MCF 10A (cell line): ENCODE data around the gene G3BP1. TPM values are rescaled to one million over a fixed set of nuclear protein-coding genes. Genes with fewer than 3 reads are reported as not detected.

Experiments used
- BruUV-seq: library from RNA; stranded (reverse); fragments of 400-500 nt; replicated peaks from 2 replicates; lab custom pipeline; 2021; lab: Mats Ljungman, UMichigan
- CTCF ChIA-PET: fragments of 300-600 bp; sonication (Branson Sonifier 250); formaldehyde crosslinking; extraction: SDS; loops from one replicate; lab custom pipeline; 2021; ENCODE audit warnings: antibody characterized with exemption, inconsistent platforms; lab: Yijun Ruan, JAX
- POLR2A ChIA-PET: fragments of 300-600, 350-650 bp; sonication (Branson Sonifier 250); formaldehyde crosslinking; extraction: SDS; loops from one replicate; lab custom pipeline; 2020; ENCODE audit warnings: antibody characterized with exemption, inconsistent platforms; lab: Yijun Ruan, JAX
- DNase-seq: peaks from one replicate; pipeline ENCODE4 v3.0.0-alpha.2; 2018; ENCODE audit not compliant: unreplicated experiment
- H3K27ac Mint-ChIP-seq: one replicate; pipeline ENCODE4 v1.8.0; 2022; ENCODE audit warnings: mild to moderate bottlenecking, low read depth, mixed read lengths; ENCODE audit not compliant: unreplicated experiment
- H3K27me3 Mint-ChIP-seq: one replicate; pipeline ENCODE4 v1.8.0; 2022; ENCODE audit warnings: mixed read lengths; ENCODE audit not compliant: insufficient read depth, unreplicated experiment
- H3K36me3 Mint-ChIP-seq: one replicate; pipeline ENCODE4 v1.8.0; 2022; ENCODE audit warnings: mild to moderate bottlenecking, moderate library complexity, mixed read lengths; ENCODE audit not compliant: insufficient read depth, unreplicated experiment
- H3K4me1 Mint-ChIP-seq: one replicate; pipeline ENCODE4 v1.8.0; 2022; ENCODE audit warnings: mixed read lengths; ENCODE audit not compliant: insufficient read depth, unreplicated experiment
- H3K4me3 Mint-ChIP-seq: one replicate; pipeline ENCODE4 v1.8.0; 2022; ENCODE audit warnings: mild to moderate bottlenecking, moderate library complexity, mixed read lengths; ENCODE audit not compliant: unreplicated experiment
- H3K9me3 Mint-ChIP-seq: one replicate; pipeline ENCODE4 v1.8.0; 2022; ENCODE audit warnings: mixed read lengths; ENCODE audit not compliant: unreplicated experiment
- intact Hi-C: fragments of 100-400 bp; cut with micrococcal nuclease; formaldehyde crosslinking; loops from 2 replicates; pipeline ENCODE4 v1.14.1; 2022
- total RNA-seq: library from RNA; stranded (reverse); gene quantifications from 2 replicates; pipeline ENCODE4 v1.2.3, GENCODE V29; 2022
- TF ChIP-seq, protein P1 (sequence below): fragments of 200-600 bp; IDR thresholded peaks from one replicate; pipeline ENCODE4 v1.8.0; 2022; ENCODE audit warnings: antibody characterized with exemption, mild to moderate bottlenecking; ENCODE audit not compliant: unreplicated experiment

G3BP1 gene
- total RNA-seq, 1 experiment from 2014 or later: 279 TPM

DNA sequence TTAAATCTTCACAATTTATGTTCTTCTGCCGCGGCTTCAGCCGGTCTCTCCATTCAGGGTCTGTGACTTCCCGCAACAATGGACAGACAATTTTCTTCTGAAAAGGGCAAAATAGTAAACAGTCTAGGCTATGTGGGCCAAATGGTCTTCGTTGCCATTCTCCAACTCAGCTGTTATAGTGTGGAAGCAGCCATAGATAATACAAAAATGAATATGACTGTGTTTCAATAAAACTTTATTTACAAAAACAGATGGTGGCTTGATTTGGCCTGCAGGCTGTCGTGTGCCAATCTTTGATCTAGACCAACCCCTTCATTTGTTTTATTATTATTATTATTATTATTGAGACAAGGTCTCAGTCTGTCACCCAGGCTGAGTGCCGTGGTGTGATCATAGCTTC is 41.4 kb upstream of the G3BP1 start:
- Mint-ChIP-seq H3K27me3 (no peaks in the 10 kb centered on the region), H3K9me3 (no peaks in the 10 kb centered on the region), H3K36me3 (no peaks in the 10 kb centered on the region), H3K4me3 (no peak overlapping the region), H3K4me1 (no peaks in the 10 kb centered on the region), H3K27ac (no peak overlapping the region)
- POLR2A ChIA-PET: no interaction called here
- no TSS peak for BruUV-seq
- no peak for DNase-seq
- intact Hi-C loops: no loop called here
- TF ChIP-seq, protein P1, sequence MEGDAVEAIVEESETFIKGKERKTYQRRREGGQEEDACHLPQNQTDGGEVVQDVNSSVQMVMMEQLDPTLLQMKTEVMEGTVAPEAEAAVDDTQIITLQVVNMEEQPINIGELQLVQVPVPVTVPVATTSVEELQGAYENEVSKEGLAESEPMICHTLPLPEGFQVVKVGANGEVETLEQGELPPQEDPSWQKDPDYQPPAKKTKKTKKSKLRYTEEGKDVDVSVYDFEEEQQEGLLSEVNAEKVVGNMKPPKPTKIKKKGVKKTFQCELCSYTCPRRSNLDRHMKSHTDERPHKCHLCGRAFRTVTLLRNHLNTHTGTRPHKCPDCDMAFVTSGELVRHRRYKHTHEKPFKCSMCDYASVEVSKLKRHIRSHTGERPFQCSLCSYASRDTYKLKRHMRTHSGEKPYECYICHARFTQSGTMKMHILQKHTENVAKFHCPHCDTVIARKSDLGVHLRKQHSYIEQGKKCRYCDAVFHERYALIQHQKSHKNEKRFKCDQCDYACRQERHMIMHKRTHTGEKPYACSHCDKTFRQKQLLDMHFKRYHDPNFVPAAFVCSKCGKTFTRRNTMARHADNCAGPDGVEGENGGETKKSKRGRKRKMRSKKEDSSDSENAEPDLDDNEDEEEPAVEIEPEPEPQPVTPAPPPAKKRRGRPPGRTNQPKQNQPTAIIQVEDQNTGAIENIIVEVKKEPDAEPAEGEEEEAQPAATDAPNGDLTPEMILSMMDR: no peak
- CTCF ChIA-PET: interaction anchor here (0.9 to 17.0 kb wide), 4 partner anchors 10 to 78 kb away, joined by 3 to 652 read pairs (median 16); no protein-coding TSS in a partner anchor

DNA sequence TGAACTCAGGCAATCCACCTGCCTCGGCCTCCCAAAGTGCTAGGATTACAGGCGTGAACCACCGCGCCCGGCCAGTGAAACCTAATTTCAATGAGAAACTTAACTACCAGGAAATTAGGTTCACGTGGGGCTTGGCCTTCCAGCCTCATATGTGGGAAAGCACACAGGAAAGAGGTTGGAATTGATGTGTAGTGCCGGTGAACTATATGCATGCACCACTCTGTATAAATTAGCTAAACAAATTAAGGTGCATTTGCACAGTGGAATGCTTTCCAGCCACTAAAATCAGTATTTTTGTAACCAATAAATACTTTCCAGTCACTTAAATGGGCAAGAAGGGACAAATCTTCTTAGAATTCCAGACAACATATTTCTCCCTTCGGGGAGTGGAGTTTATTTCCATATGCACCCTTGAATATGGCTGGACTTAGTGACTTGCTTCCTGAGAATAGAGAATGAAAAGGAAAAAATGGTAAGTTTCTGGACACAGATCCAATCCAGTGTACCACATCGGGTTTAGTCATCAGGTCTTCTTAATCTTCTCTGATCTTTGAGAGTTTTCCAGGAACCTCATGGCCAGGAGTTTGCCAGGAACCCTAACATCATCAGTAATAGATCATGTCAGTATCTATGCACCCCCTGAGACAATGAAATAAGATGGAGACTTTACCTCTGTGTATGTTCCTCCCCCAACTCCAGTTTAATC is 38.2 kb upstream of the G3BP1 start:
- CTCF ChIA-PET: interaction anchor here (0.6 to 17.0 kb wide), 3 partner anchors 59 to 417 kb away, joined by 3 to 652 read pairs (median 3); no protein-coding TSS in a partner anchor
- DNase-seq: no peak
- Mint-ChIP-seq H3K27me3 (no peaks in the 10 kb centered on the region), H3K36me3 (no peaks in the 10 kb centered on the region), H3K27ac (no peak overlapping the region), H3K9me3 (no peaks in the 10 kb centered on the region), H3K4me1 (no peaks in the 10 kb centered on the region), H3K4me3 (no peak overlapping the region)
- POLR2A ChIA-PET: interaction anchor here (1.7 kb wide), 1 partner anchor 73 kb away, joined by 4 read pairs; no protein-coding TSS in a partner anchor
- TF ChIP-seq, protein P1: no peak
- intact Hi-C loops: no loop called here
- BruUV-seq: no TSS peak

DNA sequence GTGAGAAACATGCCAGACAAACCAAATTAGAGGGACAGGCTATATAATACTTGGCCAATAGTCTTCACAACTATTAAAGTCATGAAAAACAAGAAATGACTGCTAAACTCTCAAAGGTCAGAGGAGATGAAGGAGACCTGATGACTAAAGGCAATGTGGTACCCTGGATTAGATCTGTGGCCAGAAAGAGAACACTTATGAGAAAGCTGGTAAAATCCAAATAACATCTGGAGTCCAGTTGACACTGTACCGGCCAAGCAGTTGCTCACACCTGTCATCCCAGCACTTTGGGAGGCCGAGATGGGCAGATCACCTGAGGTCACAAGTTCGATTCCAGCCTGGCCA is 37.7 kb upstream of the G3BP1 start:
- H3K4me1 Mint-ChIP-seq: no peaks in the 10 kb centered on the region
- H3K36me3 Mint-ChIP-seq: no peaks in the 10 kb centered on the region
- POLR2A ChIA-PET: no interaction called here
- intact Hi-C loops: no loop called here
- CTCF ChIA-PET: interaction anchor here (0.6 to 17.0 kb wide), 3 partner anchors 10 to 418 kb away, joined by 3 to 652 read pairs (median 3); no protein-coding TSS in a partner anchor
- TF ChIP-seq, protein P1: no peak
- no peak overlapping the region for H3K4me3 Mint-ChIP-seq
- no peak for DNase-seq
- no peaks in the 10 kb centered on the region for H3K9me3 Mint-ChIP-seq
- H3K27ac Mint-ChIP-seq: no peak overlapping the region
- BruUV-seq: no TSS peak
- no peaks in the 10 kb centered on the region for H3K27me3 Mint-ChIP-seq

DNA sequence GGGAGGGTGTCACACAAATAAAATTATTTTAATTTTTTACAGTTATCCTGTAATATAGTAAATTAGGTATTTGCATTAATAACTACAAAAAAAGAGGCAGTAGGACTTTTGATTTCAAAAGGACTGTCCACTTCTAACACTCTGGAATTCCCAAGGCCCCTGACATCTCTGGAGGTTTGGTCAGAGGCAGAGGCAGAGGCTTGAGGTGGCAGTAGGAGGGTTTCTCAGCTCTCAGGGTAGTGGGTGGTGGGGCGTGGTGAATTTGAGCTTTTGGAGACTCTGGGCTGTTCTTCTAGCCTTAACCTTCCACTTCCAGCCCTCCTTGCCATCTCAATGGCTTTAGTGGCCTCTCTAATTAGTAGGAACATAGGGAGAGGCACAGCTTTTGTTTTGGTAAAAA is 36.1 kb upstream of the G3BP1 start:
- Mint-ChIP-seq H3K9me3 (no peaks in the 10 kb centered on the region), H3K36me3 (no peaks in the 10 kb centered on the region), H3K4me3 (no peak overlapping the region), H3K27ac (no peak overlapping the region), H3K27me3 (no peaks in the 10 kb centered on the region), H3K4me1 (peaks cover 14% of the 10 kb centered on the region)
- intact Hi-C loops: no loop called here
- TF ChIP-seq, protein P1: no peak
- no TSS peak for BruUV-seq
- no peak for DNase-seq
- POLR2A ChIA-PET: interaction anchor here (0.7 to 1.3 kb wide), 2 partner anchors 15 to 77 kb away, joined by 3 read pairs; no protein-coding TSS in a partner anchor
- CTCF ChIA-PET: interaction anchor here (0.7 to 17.0 kb wide), 8 partner anchors 9 to 288 kb away, joined by 3 to 652 read pairs (median 8); partner anchors contain the start of genes ATOX1 and SLC36A1
